HG02943 (cell line): ENCODE data around the gene COL27A1.

ENCODE experiments used
- ATAC-seq: cut with Tn5 transposase; IDR thresholded peaks from one replicate; pipeline ENCODE4 v1.9.1; 2021; ENCODE audit warnings: mild to moderate bottlenecking, low read depth, moderate library complexity; ENCODE audit not compliant: unreplicated experiment

Gene COL27A1

DNA sequence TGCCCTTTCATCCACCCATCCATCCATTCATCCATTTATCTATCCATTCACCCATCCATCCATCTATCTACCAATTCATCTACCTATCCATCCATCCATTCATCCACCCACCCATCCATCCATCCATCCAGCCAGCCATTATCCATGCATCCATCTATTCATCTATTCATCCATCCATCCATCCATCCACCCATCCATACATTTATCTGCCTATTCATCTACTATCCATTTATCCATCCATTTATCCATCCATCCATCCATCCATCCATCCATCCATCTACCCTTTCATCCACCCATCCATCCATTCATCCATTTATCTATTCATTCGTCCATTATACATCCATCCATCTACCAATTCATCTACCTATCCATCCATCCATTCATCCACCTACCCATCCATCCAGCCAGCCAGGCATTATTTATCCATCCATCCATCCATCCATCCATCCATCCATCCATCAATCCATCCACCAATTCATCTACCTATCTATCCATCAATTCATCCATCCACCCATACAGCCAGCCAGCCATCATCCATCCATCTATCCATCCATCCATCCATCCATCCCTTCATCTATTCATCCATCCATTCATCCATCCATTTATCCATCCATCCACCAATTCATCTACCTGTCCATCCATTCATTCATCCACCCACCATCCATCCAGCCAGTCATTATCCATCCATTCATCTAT is 10.2 kb downstream of the COL27A1 start:
- ATAC-seq, result no peak

GRCh38 chr9:114166103-114166470 is 10.8 kb downstream of the COL27A1 start:
- ATAC-seq, result no peak

DNA sequence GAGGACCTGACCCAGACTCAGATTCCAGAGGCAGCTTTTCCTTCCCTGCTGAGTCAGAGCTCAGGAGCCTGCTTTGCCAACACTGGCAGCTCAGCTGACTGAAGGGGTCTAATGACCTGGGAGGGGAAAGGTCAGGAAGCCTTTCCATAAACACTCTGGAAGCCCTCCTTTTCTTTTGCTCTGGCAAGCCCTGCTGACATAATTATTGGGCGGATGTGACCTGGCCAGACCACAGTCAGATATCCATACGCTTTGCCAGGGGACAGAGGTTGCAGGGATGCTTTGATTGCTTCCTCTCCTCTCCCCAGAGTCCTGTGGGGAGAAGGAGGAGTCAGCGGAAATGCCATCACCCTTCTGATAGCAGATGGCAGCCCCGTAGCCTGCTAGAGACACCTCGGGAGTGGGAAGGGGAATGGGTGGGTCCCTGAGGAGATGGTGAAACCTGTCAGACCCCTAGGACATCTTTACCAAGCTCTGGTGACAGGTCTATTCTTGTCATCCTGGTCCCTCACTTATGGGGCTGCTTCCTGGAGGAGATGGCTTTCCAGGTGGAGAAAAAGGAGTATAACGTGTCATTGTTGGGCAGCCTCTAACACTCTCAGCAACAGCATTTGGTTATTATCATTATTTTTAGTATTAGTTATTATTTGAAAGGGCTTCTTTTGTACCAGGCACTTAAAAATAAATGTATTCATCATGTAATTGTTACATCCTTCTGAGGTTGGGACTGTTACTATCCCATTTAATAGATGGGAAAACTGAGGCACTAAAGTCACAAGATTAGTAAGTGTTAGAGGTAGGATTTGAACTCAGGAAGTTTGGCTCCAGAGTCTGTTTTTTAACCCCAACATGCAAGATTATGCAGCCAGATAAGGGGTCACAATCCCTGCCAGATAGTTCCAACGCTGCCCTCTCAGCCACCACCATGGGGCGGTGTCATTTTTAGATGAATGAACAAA is 11.6 kb downstream of the COL27A1 start:
- no peak for ATAC-seq

GRCh38 chr9:114167591-114168091 is 12.3 kb downstream of the COL27A1 start:
- no peak for ATAC-seq

DNA sequence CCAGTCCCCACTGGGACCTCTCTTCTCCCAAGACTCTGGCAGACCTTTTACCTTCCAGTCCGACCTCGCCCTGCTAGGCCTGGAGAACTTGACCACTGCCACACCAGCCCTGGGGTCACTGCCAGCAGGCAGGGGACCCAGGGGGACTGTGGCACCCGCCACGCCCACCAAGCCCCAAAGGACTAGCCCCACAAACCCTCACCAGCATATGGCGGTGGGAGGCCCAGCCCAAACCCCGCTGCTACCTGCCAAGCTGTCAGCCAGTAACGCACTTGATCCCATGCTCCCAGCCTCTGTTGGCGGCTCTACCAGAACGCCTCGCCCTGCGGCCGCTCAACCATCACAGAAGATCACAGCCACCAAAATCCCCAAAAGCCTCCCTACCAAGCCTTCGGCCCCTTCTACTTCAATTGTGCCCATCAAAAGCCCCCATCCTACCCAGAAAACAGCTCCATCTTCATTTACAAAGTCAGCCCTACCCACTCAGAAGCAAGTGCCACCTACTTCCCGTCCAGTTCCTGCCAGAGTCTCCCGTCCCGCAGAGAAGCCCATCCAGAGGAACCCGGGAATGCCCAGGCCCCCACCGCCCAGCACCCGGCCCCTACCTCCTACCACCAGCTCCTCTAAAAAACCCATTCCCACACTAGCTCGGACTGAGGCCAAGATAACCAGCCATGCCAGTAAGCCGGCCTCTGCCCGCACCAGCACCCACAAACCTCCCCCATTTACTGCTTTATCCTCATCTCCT is 13.1 kb downstream of the COL27A1 start:
- no peak for ATAC-seq

DNA sequence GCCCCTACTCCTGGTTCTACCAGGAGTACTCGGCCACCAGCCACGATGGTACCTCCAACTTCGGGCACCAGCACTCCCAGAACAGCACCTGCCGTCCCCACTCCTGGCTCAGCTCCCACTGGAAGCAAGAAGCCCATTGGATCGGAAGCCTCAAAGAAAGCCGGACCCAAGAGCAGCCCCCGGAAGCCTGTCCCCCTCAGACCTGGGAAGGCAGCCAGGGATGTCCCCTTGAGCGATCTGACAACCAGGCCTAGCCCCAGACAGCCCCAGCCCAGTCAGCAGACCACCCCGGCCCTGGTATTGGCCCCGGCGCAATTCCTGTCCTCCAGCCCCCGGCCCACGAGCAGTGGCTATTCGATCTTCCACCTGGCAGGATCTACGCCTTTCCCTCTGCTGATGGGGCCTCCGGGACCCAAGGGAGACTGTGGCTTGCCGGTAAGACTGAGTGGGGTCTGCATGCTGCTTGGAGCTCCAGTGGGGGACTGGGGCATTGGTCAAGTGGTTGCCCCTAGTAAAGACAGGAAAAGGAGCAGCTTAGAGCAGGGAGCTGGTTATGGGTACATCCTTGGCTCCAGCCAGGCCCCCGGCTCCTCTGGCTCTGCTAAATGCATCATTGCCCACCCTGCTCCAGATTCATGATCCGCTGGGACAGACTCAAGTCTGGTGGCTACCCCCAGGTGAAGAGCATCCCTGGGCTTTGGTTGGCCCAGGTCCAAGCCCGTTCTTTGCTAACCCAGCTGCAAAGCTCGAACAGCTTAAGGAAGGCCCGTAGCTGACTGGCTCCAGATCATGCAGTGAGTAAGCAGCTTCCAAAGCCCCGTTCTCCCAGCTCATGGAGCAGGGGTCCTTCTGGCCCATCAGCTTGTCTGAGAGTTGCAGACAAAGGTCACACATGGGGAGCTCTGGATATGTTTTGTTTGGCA is 14.0 kb downstream of the COL27A1 start:
- no peak for ATAC-seq

GRCh38 chr9:114169952-114170770 is 14.8 kb downstream of the COL27A1 start:
- no peak for ATAC-seq

DNA sequence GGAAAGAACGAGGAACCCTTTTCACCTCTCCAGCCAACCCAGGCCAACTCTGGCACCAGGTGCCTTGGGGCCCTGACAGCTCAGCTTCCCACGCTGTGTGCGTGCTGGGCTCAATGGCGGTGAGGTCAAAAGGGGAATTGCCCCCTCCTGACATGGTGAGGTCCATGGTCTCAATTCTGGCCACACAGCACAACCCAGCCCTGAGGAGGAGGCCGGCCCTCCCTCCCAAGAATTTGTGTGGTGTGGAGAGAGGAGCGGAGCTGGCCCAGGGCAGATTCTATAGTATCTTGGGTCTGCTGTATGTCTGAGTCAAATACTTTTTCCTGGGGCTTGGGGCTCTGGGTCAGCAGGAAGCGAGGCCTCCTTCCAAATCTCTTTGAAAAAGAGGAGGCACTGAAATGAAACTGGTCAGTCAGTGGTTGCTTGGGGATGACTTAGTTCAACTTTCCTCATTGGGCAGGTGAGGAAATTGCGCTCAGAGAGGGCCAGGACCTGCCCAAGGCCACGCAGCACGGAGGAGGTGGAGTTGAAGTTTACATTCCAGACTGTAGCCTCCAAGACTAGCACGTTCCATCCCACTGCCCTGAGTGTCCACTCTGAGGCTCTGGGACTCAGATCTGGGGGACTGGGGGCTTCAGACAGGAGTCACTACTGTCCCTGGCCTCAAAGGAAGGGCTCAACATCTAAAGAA is 15.6 kb downstream of the COL27A1 start:
- ATAC-seq, result no peak

- no peak for ATAC-seq
Measured at GRCh38 chr9:114171500-114171899, 16.2 kb downstream of the COL27A1 start.

- no peak for ATAC-seq
Measured at GRCh38 chr9:114172981-114173833, 17.9 kb downstream of the COL27A1 start.

- ATAC-seq, result no peak
Measured at GRCh38 chr9:114174557-114174875, 19.2 kb downstream of the COL27A1 start.

DNA sequence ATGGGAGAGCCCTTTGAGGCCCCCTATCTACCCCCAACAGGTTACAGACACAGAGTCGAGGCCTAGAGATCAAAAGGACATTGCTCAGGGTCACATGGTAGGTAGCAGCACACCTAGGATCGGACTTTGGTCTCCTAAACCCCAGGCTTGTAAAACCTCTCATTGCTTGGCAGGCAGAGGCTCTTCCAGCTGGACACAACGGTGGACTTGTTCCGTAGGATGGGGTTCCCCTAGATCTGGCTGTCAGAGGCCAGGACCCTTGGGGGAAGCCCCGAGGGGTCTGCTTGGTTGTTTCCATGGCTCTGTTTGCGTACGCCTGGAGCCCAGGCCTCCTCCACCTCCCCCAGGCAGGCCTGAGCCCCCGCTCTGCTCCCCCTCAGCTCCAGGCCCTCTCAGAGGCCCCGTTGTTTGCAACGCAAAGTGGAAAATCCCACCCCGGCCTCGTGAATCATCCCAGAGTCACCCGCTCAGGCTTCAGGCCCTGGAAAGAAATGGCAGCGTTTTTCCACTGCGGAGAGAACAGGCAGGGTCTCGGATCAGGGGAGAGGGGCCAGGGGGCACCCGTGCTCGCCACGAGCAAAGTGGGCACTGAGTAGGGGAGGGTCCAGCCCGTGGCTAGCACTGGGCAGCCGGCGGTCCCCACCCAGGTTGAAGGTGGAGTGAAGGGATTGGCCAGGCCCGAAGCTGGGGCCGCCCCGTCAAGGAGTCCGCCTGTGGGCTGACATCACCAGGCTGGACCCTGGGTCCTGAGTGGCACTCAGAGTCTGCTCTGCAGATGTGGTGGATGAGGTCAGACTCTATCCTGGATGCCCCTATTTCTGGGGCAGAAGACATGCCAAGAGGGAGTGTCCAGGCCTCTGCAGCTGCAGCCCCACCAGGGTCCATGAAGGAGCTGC is 19.8 kb downstream of the COL27A1 start:
- ATAC-seq, result no peak

DNA sequence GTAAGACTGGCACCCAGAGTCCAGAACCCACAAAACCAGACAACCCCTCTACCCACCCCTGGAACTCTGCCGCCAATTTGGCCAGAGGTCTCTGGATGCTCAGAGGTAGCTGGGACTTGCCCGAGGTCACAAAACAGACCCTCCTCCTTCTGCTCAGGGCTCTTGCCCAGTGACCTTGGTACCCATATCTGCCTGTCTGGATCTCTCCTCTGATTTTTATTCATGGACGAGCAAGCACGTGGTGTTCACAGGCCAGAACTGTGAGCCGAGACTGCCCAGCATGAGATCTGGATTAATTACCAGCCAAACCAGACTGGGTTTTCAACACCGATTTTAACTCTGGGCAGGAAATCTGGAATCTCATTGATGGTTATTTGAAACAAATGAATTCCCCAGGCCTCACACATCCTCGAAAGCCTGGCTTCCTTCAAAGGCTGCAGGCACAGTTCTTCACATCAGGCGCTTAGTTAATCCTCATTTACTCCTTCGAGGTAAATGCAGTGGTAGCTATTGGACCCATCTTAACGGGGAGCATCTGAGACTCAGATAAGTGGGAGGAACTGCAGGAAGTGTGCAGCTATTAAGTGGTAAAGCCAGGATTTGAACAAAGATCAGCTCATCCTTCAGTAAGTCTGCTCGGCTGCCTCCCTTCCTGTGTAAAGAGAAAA is 21.4 kb downstream of the COL27A1 start:
- ATAC-seq, result no peak

- no peak for ATAC-seq
Measured at GRCh38 chr9:114177423-114178064, 22.2 kb downstream of the COL27A1 start.

- no peak for ATAC-seq
Measured at GRCh38 chr9:114178076-114178475, 22.7 kb downstream of the COL27A1 start.
